ENCODE results near the gene CD34.

DNA sequence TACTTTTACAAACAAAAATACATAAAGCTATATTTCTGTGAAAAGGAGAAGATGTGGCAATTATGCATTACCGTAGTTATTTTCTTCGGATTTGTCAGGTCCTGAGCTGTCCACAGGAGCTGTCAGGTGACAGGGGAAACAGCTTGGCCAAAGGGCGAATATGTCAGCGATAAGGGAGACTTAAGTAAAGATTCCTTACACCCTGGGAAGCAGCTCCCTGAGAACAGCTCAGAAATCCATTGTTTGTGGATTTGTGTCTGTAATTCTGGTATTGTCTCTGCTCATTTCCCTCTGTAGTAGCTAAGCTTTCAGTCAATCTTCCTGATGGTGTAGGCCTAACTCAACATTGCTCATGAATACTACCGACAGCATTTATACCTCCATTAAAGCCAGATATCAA is 7.1 kb upstream of the CD34 start:
- TF ChIP-seq CTCF (conservative IDR thresholded peaks at IDR 0.05; ENCODE audit: low read depth, low read length), result no peak
- TF ChIP-seq EZH2 (IDR thresholded peaks at IDR 0.05; ENCODE audit: borderline replicate concordance, low read depth, low read length, poor library complexity, severe bottlenecking), result no peak

Measured in A673 (cell line).